CD8-positive, alpha-beta memory T cell (primary cell): Measurements from ENCODE around the gene CDK16. TPM values are rescaled to one million over a fixed set of nuclear protein-coding genes. Genes with fewer than 3 reads are reported as not detected.
"Not testable (repeated sequence)": the region's sequence is repeated elsewhere in the genome, so short reads cannot be mapped to it uniquely, and the experiment has no call there.

Experiments
- CTCF ChIA-PET: fragments of 350-600 bp; sonication (Branson Sonifier 250); formaldehyde crosslinking; loops from one replicate; lab custom pipeline; 2021; ENCODE audit warnings: antibody characterized with exemption; lab: Charles Lee
- POLR2A ChIA-PET: fragments of 350-600 bp; sonication (Branson Sonifier 250); formaldehyde crosslinking; loops from one replicate; lab custom pipeline; 2021; ENCODE audit warnings: antibody characterized with exemption; lab: Charles Lee
- DNase-seq, 5 donors: peaks; one replicate each; pipeline versions ENCODE4 v3.0.0 to v3.0.0-alpha.2; 2020 to 2022; ENCODE audit warnings: mixed read lengths in 1 of 5
- H3K27ac ChIP-seq: one replicate; pipeline ENCODE4 v1.7.0; 2013; ENCODE audit warnings: low read depth, mild to moderate bottlenecking, low read length, moderate library complexity
- H3K27me3 ChIP-seq: 2 replicates; pipeline ENCODE4 v1.7.0; 2013; ENCODE audit warnings: low read length, mild to moderate bottlenecking; ENCODE audit not compliant: insufficient read depth, poor library complexity, severe bottlenecking
- H3K36me3 ChIP-seq: 2 replicates; pipeline ENCODE4 v1.7.0; 2013; ENCODE audit warnings: mild to moderate bottlenecking, low read length, moderate library complexity; ENCODE audit not compliant: insufficient read depth
- H3K4me1 ChIP-seq: 2 replicates; pipeline ENCODE4 v1.7.0; 2013; ENCODE audit warnings: mild to moderate bottlenecking, low read length, moderate library complexity; ENCODE audit not compliant: insufficient read depth
- H3K4me3 ChIP-seq: 2 replicates; pipeline ENCODE4 v1.7.0; 2013; ENCODE audit warnings: mild to moderate bottlenecking, low read length
- H3K9me3 ChIP-seq: 2 replicates; pipeline ENCODE4 v1.7.0; 2013; ENCODE audit warnings: mild to moderate bottlenecking, low read length
- H3K27ac Mint-ChIP-seq, 8 donors: one replicate each; pipeline ENCODE4 v1.8.0; 2020 to 2021; ENCODE audit warnings: mixed read lengths in 8 of 8, mild to moderate bottlenecking in 6 of 8, inconsistent platforms in 3 of 8, moderate library complexity in 3 of 8
- H3K27me3 Mint-ChIP-seq, 2 donors: one replicate each; pipeline ENCODE4 v1.8.0; 2020 to 2021; ENCODE audit warnings: mixed read lengths in 2 of 2, mild to moderate bottlenecking in 1 of 2, moderate library complexity in 1 of 2
- H3K36me3 Mint-ChIP-seq, 3 donors: one replicate each; pipeline ENCODE4 v1.8.0; 2020 to 2021; ENCODE audit warnings: mixed read lengths in 3 of 3, inconsistent platforms in 1 of 3, mild to moderate bottlenecking in 1 of 3
- H3K4me1 Mint-ChIP-seq, 3 donors: one replicate each; pipeline ENCODE4 v1.8.0; 2020 to 2021; ENCODE audit warnings: mixed read lengths in 3 of 3, inconsistent platforms in 1 of 3, mild to moderate bottlenecking in 1 of 3
- H3K4me3 Mint-ChIP-seq, 7 donors: one replicate each; pipeline ENCODE4 v1.8.0; 2020 to 2021; ENCODE audit warnings: mixed read lengths in 7 of 7, mild to moderate bottlenecking in 6 of 7, moderate library complexity in 4 of 7, inconsistent platforms in 2 of 7
- H3K9me3 Mint-ChIP-seq, 5 donors: one replicate each; pipeline ENCODE4 v1.8.0; 2020 to 2022; ENCODE audit warnings: mixed read lengths in 5 of 5, mild to moderate bottlenecking in 3 of 5, moderate library complexity in 2 of 5, inconsistent platforms in 1 of 5
- polyA plus RNA-seq: library from polyadenylated mRNA; unstranded; fragments of 300-500 nt; fragmentation: Illumina TruSeq; gene quantifications from one replicate; pipeline ENCODE4 v1.2.3, GENCODE V29; 2021
- total RNA-seq, 2 experiments: library from RNA; stranded (reverse); gene quantifications; one replicate each; pipeline ENCODE4 v1.2.3, GENCODE V29; 2021

CDK16 gene
- total and polyA plus RNA-seq, 3 experiments from 2014 or later = 14.5 to 49.1 (median 48.2) TPM

DNA sequence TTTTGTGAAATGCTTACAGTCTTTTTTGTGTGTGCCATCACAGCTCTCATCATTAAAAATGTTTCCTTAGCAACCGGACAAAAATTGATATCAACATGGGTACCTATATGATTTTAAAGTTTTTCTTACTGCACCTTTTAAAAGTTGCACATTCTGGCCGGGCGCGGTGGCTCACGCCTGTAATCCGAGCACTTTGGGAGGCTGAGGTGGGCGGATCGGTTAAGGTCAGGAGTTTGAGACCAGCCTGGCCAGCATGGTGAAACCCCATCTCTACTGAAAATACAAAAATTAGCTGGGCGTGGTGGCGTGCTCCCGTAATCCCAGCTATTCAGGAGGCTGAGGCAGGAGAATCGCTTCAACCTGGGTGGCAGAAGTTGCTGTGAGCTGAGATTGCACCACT is 39.1 kb downstream of the CDK16 start:
- H3K36me3 Mint-ChIP-seq, H3K9me3 ChIP-seq, H3K4me1 Mint-ChIP-seq, H3K27ac ChIP-seq, DNase-seq, H3K27me3 ChIP-seq, H3K4me3 ChIP-seq, POLR2A ChIA-PET, H3K4me1 ChIP-seq, H3K36me3 ChIP-seq, CTCF ChIA-PET, H3K9me3 Mint-ChIP-seq, H3K27ac Mint-ChIP-seq, H3K4me3 Mint-ChIP-seq: not testable (repeated sequence)
- H3K27me3 Mint-ChIP-seq = peaks cover 0 to 11% of the 10 kb centered on the region in 2 donors

DNA sequence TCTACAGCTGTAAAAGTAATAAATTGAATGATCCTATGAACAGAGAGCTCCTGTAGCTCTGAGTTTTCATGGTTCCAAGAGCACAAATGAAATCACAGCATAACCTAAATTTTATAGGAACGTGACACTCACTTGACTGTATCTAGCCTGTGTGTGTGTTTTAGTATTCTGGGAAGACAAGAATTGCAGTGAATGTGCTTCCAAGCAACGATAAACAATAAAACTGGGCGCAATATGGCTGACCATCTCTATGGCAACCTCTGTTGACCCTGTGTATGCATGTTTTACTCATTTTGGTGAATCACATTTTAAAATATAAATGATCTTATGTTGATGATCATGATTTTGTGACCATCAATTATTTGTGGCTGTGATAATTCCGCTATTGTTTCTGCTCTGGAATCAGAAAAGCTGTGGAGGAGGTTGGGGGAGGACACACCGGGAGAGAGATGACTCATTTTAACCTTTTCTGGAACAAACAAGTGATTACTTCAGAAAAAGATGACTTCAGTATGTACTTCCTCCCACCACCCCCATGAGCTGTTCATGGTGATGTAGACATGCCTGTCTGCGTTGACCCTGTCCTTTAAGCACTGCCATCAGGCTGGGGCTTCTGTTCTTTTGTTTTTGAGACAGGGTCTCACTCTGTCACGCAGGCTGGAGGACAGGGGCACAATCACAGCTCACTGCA is 46.1 kb downstream of the CDK16 start:
- no peak for DNase-seq
- H3K27ac Mint-ChIP-seq = no peak overlapping the region
- H3K4me3 Mint-ChIP-seq = no peak overlapping the region
- no peak overlapping the region for H3K27ac ChIP-seq
- no peak overlapping the region for H3K4me3 ChIP-seq
- ChIA-PET CTCF (no interaction called here), POLR2A (no interaction called here)
- H3K36me3 Mint-ChIP-seq = no peaks in the 10 kb centered on the region
- no peaks in the 10 kb centered on the region for H3K36me3 ChIP-seq
- H3K27me3 Mint-ChIP-seq = peaks cover 0 to 3% of the 10 kb centered on the region in 2 donors
- H3K4me1 ChIP-seq = no peaks in the 10 kb centered on the region
- no peaks in the 10 kb centered on the region for H3K27me3 ChIP-seq
- no peaks in the 10 kb centered on the region for H3K9me3 Mint-ChIP-seq
- no peaks in the 10 kb centered on the region for H3K9me3 ChIP-seq
- no peaks in the 10 kb centered on the region for H3K4me1 Mint-ChIP-seq

- Histone ChIP-seq H3K4me3 (no peak overlapping the region), H3K27me3 (no peaks in the 10 kb centered on the region), H3K4me1 (no peaks in the 10 kb centered on the region), H3K27ac (no peak overlapping the region), H3K9me3 (no peaks in the 10 kb centered on the region), H3K36me3 (no peaks in the 10 kb centered on the region)
- Mint-ChIP-seq H3K9me3 (no peaks in the 10 kb centered on the region), H3K36me3 (no peaks in the 10 kb centered on the region), H3K4me3 (no peak overlapping the region), H3K4me1 (no peaks in the 10 kb centered on the region), H3K27me3 (peaks cover 0 to 2% of the 10 kb centered on the region in 2 donors), H3K27ac (no peak overlapping the region)
- ChIA-PET CTCF (no interaction called here), POLR2A (no interaction called here)
- no peak for DNase-seq
Observed at GRCh38 chrX:47266643-47267042, 48.2 kb downstream of the CDK16 start.

DNA sequence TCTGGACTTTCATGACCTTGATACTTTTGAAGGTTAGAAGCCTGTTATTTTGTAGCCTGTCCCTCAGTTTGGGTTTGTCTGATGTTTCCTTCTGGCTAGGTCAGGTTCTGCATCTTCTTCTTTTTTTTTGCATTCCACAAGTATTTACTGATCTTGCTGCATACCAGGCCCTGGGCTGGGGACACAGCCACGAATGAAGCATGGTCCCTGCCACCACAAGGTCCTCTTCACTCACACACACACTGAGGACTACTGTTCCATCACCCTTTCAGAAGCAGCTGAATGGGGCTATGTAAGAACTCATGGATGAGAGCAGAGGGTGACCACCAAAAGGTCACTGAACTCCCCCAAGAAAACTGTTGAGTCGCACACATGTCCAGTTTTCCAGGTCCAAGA is 53.5 kb downstream of the CDK16 start:
- Mint-ChIP-seq H3K36me3 (no peaks in the 10 kb centered on the region), H3K27ac (no peak overlapping the region), H3K9me3 (no peaks in the 10 kb centered on the region), H3K27me3 (peaks cover 3 to 8% of the 10 kb centered on the region in 2 donors), H3K4me3 (no peak overlapping the region), H3K4me1 (no peaks in the 10 kb centered on the region)
- H3K27ac ChIP-seq = no peak overlapping the region
- no peaks in the 10 kb centered on the region for H3K36me3 ChIP-seq
- no peaks in the 10 kb centered on the region for H3K4me1 ChIP-seq
- no peak overlapping the region for H3K4me3 ChIP-seq
- no peak for DNase-seq
- ChIA-PET POLR2A (no interaction called here), CTCF (no interaction called here)
- H3K9me3 ChIP-seq = no peaks in the 10 kb centered on the region
- H3K27me3 ChIP-seq = no peaks in the 10 kb centered on the region

DNA sequence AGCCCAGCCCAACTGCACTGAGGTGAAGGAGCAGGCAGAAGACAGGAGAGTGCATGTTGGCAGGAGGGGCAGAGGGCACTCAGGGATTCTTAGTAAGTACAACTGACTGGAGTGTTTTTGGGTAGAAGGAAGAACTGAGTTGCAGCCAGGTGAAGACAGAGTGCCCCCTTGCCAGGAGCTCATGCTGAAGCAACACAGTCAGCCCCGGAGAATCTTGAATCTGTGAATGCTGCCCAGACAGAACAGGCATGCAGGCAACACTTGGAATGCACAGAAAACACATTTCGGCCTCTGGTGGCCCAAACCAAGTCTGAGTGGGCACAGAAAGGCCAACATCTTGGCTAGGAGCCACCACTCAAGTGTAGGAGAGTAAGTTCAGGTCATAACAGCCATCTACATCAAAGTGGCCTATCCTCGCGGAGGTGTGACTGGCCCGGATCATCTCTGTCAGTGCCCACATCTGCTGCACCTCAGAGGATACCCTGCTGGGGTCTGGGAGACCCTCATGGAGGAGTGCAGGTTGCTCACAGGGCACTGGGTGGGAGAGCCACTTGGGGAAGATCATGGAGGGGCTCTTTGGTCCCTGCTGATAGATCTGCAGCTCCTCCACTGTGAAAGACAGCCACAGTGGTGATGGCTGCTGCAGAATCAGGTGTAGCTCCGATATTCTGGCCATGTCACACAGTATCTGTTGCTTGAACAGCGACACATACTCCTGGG is 54.7 kb downstream of the CDK16 start:
- POLR2A ChIA-PET = no interaction called here
- no peaks in the 10 kb centered on the region for H3K9me3 ChIP-seq

GRCh38 chrX:47278691-47279090 is 60.2 kb downstream of the CDK16 start:
- no peak for DNase-seq
- H3K9me3 Mint-ChIP-seq = no peaks in the 10 kb centered on the region
- no peak overlapping the region for H3K27ac ChIP-seq
- H3K36me3 ChIP-seq = no peaks in the 10 kb centered on the region
- H3K27ac Mint-ChIP-seq = no peak overlapping the region
- no peaks in the 10 kb centered on the region for H3K9me3 ChIP-seq
- ChIA-PET POLR2A (no interaction called here), CTCF (no interaction called here)
- H3K4me1 Mint-ChIP-seq = peaks cover 0 to 3% (median 0%) of the 10 kb centered on the region in 3 donors
- peaks cover 3 to 7% of the 10 kb centered on the region in 2 donors for H3K27me3 Mint-ChIP-seq
- H3K36me3 Mint-ChIP-seq = no peaks in the 10 kb centered on the region
- H3K4me3 Mint-ChIP-seq = no peak overlapping the region
- no peaks in the 10 kb centered on the region for H3K27me3 ChIP-seq
- no peaks in the 10 kb centered on the region for H3K4me1 ChIP-seq
- no peak overlapping the region for H3K4me3 ChIP-seq

More for the DNA sequence above, 54.7 kb downstream of the CDK16 start:
- Mint-ChIP-seq H3K36me3 (no peaks in the 10 kb centered on the region), H3K27me3 (peaks cover 3 to 8% of the 10 kb centered on the region in 2 donors), H3K4me1 (no peaks in the 10 kb centered on the region), H3K9me3 (no peaks in the 10 kb centered on the region), H3K4me3 (no peak overlapping the region), H3K27ac (no peak overlapping the region)
- no peaks in the 10 kb centered on the region for H3K27me3 ChIP-seq
- H3K36me3 ChIP-seq = no peaks in the 10 kb centered on the region
- no peak for DNase-seq
- H3K27ac ChIP-seq = no peak overlapping the region
- H3K4me1 ChIP-seq = no peaks in the 10 kb centered on the region
- no peak overlapping the region for H3K4me3 ChIP-seq
- CTCF ChIA-PET = no interaction called here

Other genes starting within 250 kb of the CDK16 start
- not detected for gene RGN, start 140.2 kb upstream of the CDK16 start, total RNA-seq
- not detected for gene RGN, start 140.2 kb upstream of the CDK16 start, polyA plus RNA-seq
- gene NDUFB11, start 74.0 kb upstream of the CDK16 start, total RNA-seq = 10 to 100 TPM; 93.5 to 95.0 TPM
- gene NDUFB11, start 74.0 kb upstream of the CDK16 start, polyA plus RNA-seq = 169 TPM
- gene RBM10, start 73.5 kb upstream of the CDK16 start, total RNA-seq = 10 to 100 TPM; 74.5 to 74.8 TPM
- gene RBM10, start 73.5 kb upstream of the CDK16 start, polyA plus RNA-seq = 37.8 TPM
- 100 to 1,000 TPM; 225 to 234 TPM for gene UBA1, start 24.9 kb upstream of the CDK16 start, total RNA-seq
- gene UBA1, start 24.9 kb upstream of the CDK16 start, polyA plus RNA-seq = 178 TPM
- 10 to 100 TPM; 34.0 to 41.7 TPM for gene USP11, start 14.3 kb downstream of the CDK16 start, total RNA-seq
- gene USP11, start 14.3 kb downstream of the CDK16 start, polyA plus RNA-seq = 121 TPM
- gene ZNF157, start 151.9 kb downstream of the CDK16 start, total RNA-seq = under 1 TPM; 0.60 to 0.79 TPM
- gene ZNF157, start 151.9 kb downstream of the CDK16 start, polyA plus RNA-seq = not detected